ENCODE measurements around the gene ADCY9.

DNA sequence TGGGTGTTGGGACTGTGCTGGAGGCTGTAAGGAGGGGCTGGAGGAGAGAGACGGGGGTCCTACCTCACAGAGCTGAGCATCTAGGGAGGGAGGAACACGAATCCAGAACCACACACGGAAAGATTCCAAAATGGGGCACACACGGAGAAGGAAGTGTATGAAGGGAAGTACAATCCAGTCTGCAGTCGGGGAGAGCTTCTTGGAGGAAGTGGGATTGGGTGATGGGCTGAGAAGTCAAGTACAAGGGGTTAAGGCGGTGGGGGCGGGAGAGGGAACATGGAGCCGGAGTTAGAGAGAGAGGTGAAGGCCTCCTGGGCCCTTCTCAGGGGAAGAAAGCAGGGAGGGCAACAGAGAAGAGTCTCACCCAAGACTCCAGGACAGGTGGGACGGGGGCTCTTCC lies 128.2 kb downstream of the ADCY9 start:
- TF ChIP-seq, protein P1, sequence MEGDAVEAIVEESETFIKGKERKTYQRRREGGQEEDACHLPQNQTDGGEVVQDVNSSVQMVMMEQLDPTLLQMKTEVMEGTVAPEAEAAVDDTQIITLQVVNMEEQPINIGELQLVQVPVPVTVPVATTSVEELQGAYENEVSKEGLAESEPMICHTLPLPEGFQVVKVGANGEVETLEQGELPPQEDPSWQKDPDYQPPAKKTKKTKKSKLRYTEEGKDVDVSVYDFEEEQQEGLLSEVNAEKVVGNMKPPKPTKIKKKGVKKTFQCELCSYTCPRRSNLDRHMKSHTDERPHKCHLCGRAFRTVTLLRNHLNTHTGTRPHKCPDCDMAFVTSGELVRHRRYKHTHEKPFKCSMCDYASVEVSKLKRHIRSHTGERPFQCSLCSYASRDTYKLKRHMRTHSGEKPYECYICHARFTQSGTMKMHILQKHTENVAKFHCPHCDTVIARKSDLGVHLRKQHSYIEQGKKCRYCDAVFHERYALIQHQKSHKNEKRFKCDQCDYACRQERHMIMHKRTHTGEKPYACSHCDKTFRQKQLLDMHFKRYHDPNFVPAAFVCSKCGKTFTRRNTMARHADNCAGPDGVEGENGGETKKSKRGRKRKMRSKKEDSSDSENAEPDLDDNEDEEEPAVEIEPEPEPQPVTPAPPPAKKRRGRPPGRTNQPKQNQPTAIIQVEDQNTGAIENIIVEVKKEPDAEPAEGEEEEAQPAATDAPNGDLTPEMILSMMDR (IDR thresholded peaks at IDR 0.05 in 2 of 3, conservative IDR thresholded peaks at IDR 0.05 in 1 of 3; ENCODE audit: borderline replicate concordance in 1 of 3, insufficient read depth in 1 of 3, low read depth in 2 of 3, low read length in 2 of 3): no peak
- TF ChIP-seq EZH2phosphoT487 (IDR thresholded peaks at IDR 0.05; ENCODE audit: borderline replicate concordance): no peak
- no peak for TF ChIP-seq SRF (IDR thresholded peaks at IDR 0.05; ENCODE audit: low read depth)
- no peak for TF ChIP-seq SP1 (IDR thresholded peaks at IDR 0.05; ENCODE audit: low read depth)
- no peak for TF ChIP-seq POLR2A (IDR thresholded peaks at IDR 0.05; ENCODE audit: borderline replicate concordance, extremely low read depth, insufficient read depth, insufficient read length)
- TF ChIP-seq, protein P2, sequence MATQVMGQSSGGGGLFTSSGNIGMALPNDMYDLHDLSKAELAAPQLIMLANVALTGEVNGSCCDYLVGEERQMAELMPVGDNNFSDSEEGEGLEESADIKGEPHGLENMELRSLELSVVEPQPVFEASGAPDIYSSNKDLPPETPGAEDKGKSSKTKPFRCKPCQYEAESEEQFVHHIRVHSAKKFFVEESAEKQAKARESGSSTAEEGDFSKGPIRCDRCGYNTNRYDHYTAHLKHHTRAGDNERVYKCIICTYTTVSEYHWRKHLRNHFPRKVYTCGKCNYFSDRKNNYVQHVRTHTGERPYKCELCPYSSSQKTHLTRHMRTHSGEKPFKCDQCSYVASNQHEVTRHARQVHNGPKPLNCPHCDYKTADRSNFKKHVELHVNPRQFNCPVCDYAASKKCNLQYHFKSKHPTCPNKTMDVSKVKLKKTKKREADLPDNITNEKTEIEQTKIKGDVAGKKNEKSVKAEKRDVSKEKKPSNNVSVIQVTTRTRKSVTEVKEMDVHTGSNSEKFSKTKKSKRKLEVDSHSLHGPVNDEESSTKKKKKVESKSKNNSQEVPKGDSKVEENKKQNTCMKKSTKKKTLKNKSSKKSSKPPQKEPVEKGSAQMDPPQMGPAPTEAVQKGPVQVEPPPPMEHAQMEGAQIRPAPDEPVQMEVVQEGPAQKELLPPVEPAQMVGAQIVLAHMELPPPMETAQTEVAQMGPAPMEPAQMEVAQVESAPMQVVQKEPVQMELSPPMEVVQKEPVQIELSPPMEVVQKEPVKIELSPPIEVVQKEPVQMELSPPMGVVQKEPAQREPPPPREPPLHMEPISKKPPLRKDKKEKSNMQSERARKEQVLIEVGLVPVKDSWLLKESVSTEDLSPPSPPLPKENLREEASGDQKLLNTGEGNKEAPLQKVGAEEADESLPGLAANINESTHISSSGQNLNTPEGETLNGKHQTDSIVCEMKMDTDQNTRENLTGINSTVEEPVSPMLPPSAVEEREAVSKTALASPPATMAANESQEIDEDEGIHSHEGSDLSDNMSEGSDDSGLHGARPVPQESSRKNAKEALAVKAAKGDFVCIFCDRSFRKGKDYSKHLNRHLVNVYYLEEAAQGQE (IDR thresholded peaks at IDR 0.05; ENCODE audit: low read depth): no peak
- TF ChIP-seq FOSL1 (IDR thresholded peaks at IDR 0.05; ENCODE audit: low read depth): no peak
- no peak for TF ChIP-seq ELF1 (IDR thresholded peaks at IDR 0.05; ENCODE audit: borderline replicate concordance, low read depth)
- TF ChIP-seq, protein P3, sequence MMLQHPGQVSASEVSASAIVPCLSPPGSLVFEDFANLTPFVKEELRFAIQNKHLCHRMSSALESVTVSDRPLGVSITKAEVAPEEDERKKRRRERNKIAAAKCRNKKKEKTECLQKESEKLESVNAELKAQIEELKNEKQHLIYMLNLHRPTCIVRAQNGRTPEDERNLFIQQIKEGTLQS (IDR thresholded peaks at IDR 0.05): no peak
- no peak for TF ChIP-seq POLR2AphosphoS5 (IDR thresholded peaks at IDR 0.05; ENCODE audit: low read depth, low read length)
- TF ChIP-seq, protein P4, sequence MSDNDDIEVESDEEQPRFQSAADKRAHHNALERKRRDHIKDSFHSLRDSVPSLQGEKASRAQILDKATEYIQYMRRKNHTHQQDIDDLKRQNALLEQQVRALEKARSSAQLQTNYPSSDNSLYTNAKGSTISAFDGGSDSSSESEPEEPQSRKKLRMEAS (IDR thresholded peaks at IDR 0.05): no peak
- TF ChIP-seq EZH2 (IDR thresholded peaks at IDR 0.05): no peak

Measured in HCT116 (cell line).